BE2C (cell line): ENCODE results near the gene LDB3.

ENCODE experiments used
- DNase-seq: peaks from one replicate; pipeline ENCODE4 v3.0.0-alpha.2; 2020
- H3K27me3 ChIP-seq: fragments of 250-450 bp; sonication (Bioruptor Pico); 2 replicates; pipeline ENCODE4 v1.5.1; 2020; ENCODE audit warnings: mild to moderate bottlenecking
- H3K36me3 ChIP-seq: fragments of 250-450 bp; sonication (Bioruptor Pico); 2 replicates; pipeline ENCODE4 v1.5.1; 2020; ENCODE audit warnings: mild to moderate bottlenecking
- H3K4me1 ChIP-seq: fragments of 250-450 bp; sonication (Bioruptor Pico); 2 replicates; pipeline ENCODE4 v1.5.1; 2020
- H3K4me3 ChIP-seq: 2 replicates; pipeline ENCODE4 v1.5.1; 2011; ENCODE audit warnings: low read depth, low read length
- H3K9me3 ChIP-seq: fragments of 250-450 bp; sonication (Bioruptor Pico); 2 replicates; pipeline ENCODE4 v1.5.1; 2020
- CTCF ChIP-seq: IDR thresholded peaks from 2 replicates; pipeline ENCODE4 v1.5.1; 2012; ENCODE audit warnings: mild to moderate bottlenecking, low read depth, low read length

The LDB3 gene

GRCh38 chr10:86709396-86710185 lies 41.3 kb downstream of the LDB3 start:
- no peak overlapping the region for H3K4me3 ChIP-seq
- DNase-seq: no peak
- no peaks in the 10 kb centered on the region for H3K27me3 ChIP-seq
- H3K36me3 ChIP-seq: no peaks in the 10 kb centered on the region; the same call in 1 of the 2 replicates
- no peak for TF ChIP-seq CTCF
- peaks cover 3% of the 10 kb centered on the region; the same call in 1 of the 2 replicates for H3K4me1 ChIP-seq
- H3K9me3 ChIP-seq: no peaks in the 10 kb centered on the region

DNA sequence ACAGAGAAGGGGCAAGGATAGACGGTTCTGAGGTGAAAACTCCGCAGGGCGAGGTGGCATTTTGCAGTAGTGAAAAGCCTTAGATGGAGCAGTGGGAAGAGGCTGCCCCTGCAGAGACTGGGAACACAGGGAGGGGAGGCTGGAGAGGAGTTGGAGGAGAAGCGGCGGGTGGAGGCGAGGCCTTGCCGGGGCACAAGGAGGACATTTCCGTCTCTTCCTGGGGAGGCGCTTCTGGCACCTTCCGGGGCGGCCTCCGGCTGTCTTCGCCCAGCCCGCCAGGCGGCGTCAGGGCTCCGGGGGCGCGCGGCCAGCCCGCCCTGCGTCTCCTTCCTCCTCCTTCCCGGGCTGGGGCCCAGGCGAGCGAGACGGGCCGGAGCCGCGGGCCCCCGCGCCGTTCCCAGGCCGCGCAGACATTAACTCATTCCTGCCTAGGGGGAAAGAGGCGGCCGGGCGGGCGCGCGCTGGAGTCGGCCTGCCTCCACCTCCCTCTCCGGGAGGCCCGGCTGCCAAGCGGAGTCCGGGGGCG lies 42.7 kb downstream of the LDB3 start:
- DNase-seq: peak; percentile 89
- TF ChIP-seq CTCF: peak; percentile 63
- H3K4me1 ChIP-seq: peaks cover 3% of the 10 kb centered on the region; the same call in 1 of the 2 replicates

GRCh38 chr10:86711513-86712316 lies 43.4 kb downstream of the LDB3 start:
- peak; percentile 58 for DNase-seq
- Histone ChIP-seq H3K4me3 (peak overlapping the region; percentile 65), H3K9me3 (no peaks in the 10 kb centered on the region), H3K4me1 (peaks cover 3% of the 10 kb centered on the region; the same call in 1 of the 2 replicates), H3K27me3 (no peaks in the 10 kb centered on the region), H3K36me3 (no peaks in the 10 kb centered on the region; the same call in 1 of the 2 replicates)
- no peak for TF ChIP-seq CTCF

More for the DNA sequence above, 42.7 kb downstream of the LDB3 start:
- no peaks in the 10 kb centered on the region; the same call in 1 of the 2 replicates for H3K36me3 ChIP-seq
- no peaks in the 10 kb centered on the region for H3K27me3 ChIP-seq
- no peaks in the 10 kb centered on the region for H3K9me3 ChIP-seq
- peak overlapping the region; percentile 65 for H3K4me3 ChIP-seq

DNA sequence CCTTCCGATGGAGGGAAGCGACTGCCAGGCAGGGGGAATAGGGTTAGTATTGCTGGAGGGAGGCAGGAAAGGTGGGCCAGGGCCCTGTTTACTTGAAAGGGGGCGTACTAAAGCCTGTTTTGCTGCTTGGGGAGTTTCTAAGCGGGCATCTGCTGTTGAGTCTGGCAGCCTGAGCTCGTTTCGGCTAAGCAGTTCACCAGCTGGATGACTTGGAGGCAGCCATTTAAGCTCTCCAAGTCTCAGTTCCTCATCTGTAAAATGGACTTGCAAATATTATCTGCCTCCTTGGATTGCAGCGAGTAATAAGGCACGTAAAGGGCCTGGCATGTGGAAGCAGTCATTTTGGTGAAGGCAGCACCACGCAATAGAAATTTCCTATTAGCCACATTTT lies 44.0 kb downstream of the LDB3 start:
- DNase-seq: no peak
- no peaks in the 10 kb centered on the region for H3K9me3 ChIP-seq
- no peaks in the 10 kb centered on the region for H3K36me3 ChIP-seq
- H3K4me3 ChIP-seq: peak overlapping the region; percentile 65
- H3K4me1 ChIP-seq: peaks cover 3% of the 10 kb centered on the region; the same call in 1 of the 2 replicates
- TF ChIP-seq CTCF: no peak
- H3K27me3 ChIP-seq: no peaks in the 10 kb centered on the region

- Histone ChIP-seq H3K4me3 (no peak overlapping the region), H3K4me1 (peaks cover 3% of the 10 kb centered on the region; the same call in 1 of the 2 replicates), H3K36me3 (no peaks in the 10 kb centered on the region), H3K27me3 (no peaks in the 10 kb centered on the region), H3K9me3 (no peaks in the 10 kb centered on the region)
- TF ChIP-seq CTCF: no peak
- DNase-seq: no peak
These were observed 47.0 kb downstream of the LDB3 start for GRCh38 chr10:86715156-86715795.
